H1 (cell line): Measurements from ENCODE around the gene APP. TPM values are rescaled to one million over a fixed set of nuclear protein-coding genes. Genes with fewer than 3 reads are reported as not detected.

Source experiments
- CBX5 ChIP-seq: fragments of 300-800, 300-1000 bp; sonication (generic); IDR thresholded peaks from 2 replicates; pipeline ENCODE4 v1.7.1; 2016; ENCODE audit warnings: antibody characterized with exemption, low read length, low read depth
- GABPA ChIP-seq: IDR thresholded peaks from 2 replicates; pipeline ENCODE4 v1.6.1; 2011; ENCODE audit warnings: mild to moderate bottlenecking, low read length, moderate library complexity, borderline replicate concordance; ENCODE audit not compliant: insufficient read depth
- HDAC6 ChIP-seq: IDR thresholded peaks from one replicate; pipeline ENCODE4 v1.7.1; 2012; ENCODE audit warnings: low read depth, mild to moderate bottlenecking, inconsistent platforms, low read length, moderate library complexity
- KDM4A ChIP-seq: IDR thresholded peaks from one replicate; pipeline ENCODE4 v1.7.1; 2012; ENCODE audit warnings: low read depth, mild to moderate bottlenecking, moderate library complexity, low read length, inconsistent platforms; ENCODE audit not compliant: severe bottlenecking
- RFX5 ChIP-seq: IDR thresholded peaks from 2 replicates; pipeline ENCODE4 v1.6.1; 2011; ENCODE audit warnings: low read depth, low read length, improper control_type of control experiment, borderline replicate concordance
- SP4 ChIP-seq: IDR thresholded peaks from 2 replicates; pipeline ENCODE4 v1.6.1; 2012; ENCODE audit warnings: low read length, inconsistent platforms
- SRF ChIP-seq: IDR thresholded peaks from 2 replicates; pipeline ENCODE4 v1.6.1; 2011; ENCODE audit warnings: mild to moderate bottlenecking, low read depth, low read length, moderate library complexity
- TEAD4 ChIP-seq: IDR thresholded peaks from 2 replicates; pipeline ENCODE4 v1.6.1; 2012; ENCODE audit warnings: low read depth, low read length, inconsistent platforms, mixed read lengths
- polyA plus RNA-seq, 7 experiments: library from polyadenylated mRNA; depleted of rRNA in 3 of 7; stranded (reverse) in 5 of 7; unstranded in 2 of 7; fragments of >200 nt in 5 of 7; fragments of 200-250 nt in 2 of 7; gene quantifications; 1 replicate in 5 of 7; 2 replicates in 1 of 7; 4 replicates in 1 of 7; pipeline versions ENCODE4 v1.2.1 to v1.2.3, GENCODE V29; 2011 to 2013; ENCODE audit warnings: missing spikeins in 2 of 7, mixed read lengths in 2 of 7
- total RNA-seq: library from RNA; stranded (reverse); fragmentation: NEBNext Ultra II Directional; extraction: Animal tissue kit (Norgen Biotek cat#: 25700); gene quantifications from 2 replicates; pipeline ENCODE4 v1.2.1, GENCODE V29; 2021
- TF ChIP-seq, protein P1 (sequence below): fragments of 300-600 bp; sonication (generic); IDR thresholded peaks from 2 replicates; pipeline ENCODE4 v1.7.1; 2012; ENCODE audit warnings: low read length, moderate library complexity, mild to moderate bottlenecking, inconsistent platforms; ENCODE audit not compliant: insufficient replicate concordance

The APP gene
- total and polyA plus RNA-seq, 2 of the 8 experiments (the other 6 are each of a cell fraction or from before 2014, with no cell fraction given), result 375 to 551 TPM

DNA sequence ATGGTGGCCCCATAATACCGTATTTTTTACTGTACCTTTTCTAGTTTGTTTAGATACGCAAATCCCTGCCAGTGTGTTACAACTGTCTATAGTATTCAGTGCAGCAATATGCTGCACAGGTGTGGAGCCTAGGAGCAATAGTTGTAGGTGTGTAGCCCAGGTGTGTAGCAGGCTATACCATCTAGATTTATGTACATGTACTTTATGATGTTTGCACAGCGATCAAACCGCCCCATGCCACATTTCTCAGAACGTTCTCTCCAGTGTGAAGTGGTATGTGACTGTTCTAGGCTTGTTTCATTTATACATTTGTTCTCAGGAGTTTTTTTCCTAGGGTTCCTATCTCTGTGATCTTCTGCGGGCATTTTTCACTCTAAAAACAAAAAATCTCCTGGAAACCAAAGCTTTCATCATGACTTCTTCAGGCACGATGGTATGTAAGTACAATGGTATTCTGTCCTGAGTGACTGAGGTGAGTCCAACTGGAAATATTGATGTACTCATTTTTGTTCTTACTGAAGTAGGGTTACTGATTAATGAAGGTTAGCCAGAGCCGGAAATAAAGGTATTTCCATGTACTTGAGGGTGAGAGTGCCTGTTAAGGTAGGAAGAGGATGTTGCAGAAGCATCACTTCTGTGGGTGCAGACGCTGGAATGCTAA, 282.8 kb downstream of the APP start (continued):
- TF ChIP-seq, protein P1, sequence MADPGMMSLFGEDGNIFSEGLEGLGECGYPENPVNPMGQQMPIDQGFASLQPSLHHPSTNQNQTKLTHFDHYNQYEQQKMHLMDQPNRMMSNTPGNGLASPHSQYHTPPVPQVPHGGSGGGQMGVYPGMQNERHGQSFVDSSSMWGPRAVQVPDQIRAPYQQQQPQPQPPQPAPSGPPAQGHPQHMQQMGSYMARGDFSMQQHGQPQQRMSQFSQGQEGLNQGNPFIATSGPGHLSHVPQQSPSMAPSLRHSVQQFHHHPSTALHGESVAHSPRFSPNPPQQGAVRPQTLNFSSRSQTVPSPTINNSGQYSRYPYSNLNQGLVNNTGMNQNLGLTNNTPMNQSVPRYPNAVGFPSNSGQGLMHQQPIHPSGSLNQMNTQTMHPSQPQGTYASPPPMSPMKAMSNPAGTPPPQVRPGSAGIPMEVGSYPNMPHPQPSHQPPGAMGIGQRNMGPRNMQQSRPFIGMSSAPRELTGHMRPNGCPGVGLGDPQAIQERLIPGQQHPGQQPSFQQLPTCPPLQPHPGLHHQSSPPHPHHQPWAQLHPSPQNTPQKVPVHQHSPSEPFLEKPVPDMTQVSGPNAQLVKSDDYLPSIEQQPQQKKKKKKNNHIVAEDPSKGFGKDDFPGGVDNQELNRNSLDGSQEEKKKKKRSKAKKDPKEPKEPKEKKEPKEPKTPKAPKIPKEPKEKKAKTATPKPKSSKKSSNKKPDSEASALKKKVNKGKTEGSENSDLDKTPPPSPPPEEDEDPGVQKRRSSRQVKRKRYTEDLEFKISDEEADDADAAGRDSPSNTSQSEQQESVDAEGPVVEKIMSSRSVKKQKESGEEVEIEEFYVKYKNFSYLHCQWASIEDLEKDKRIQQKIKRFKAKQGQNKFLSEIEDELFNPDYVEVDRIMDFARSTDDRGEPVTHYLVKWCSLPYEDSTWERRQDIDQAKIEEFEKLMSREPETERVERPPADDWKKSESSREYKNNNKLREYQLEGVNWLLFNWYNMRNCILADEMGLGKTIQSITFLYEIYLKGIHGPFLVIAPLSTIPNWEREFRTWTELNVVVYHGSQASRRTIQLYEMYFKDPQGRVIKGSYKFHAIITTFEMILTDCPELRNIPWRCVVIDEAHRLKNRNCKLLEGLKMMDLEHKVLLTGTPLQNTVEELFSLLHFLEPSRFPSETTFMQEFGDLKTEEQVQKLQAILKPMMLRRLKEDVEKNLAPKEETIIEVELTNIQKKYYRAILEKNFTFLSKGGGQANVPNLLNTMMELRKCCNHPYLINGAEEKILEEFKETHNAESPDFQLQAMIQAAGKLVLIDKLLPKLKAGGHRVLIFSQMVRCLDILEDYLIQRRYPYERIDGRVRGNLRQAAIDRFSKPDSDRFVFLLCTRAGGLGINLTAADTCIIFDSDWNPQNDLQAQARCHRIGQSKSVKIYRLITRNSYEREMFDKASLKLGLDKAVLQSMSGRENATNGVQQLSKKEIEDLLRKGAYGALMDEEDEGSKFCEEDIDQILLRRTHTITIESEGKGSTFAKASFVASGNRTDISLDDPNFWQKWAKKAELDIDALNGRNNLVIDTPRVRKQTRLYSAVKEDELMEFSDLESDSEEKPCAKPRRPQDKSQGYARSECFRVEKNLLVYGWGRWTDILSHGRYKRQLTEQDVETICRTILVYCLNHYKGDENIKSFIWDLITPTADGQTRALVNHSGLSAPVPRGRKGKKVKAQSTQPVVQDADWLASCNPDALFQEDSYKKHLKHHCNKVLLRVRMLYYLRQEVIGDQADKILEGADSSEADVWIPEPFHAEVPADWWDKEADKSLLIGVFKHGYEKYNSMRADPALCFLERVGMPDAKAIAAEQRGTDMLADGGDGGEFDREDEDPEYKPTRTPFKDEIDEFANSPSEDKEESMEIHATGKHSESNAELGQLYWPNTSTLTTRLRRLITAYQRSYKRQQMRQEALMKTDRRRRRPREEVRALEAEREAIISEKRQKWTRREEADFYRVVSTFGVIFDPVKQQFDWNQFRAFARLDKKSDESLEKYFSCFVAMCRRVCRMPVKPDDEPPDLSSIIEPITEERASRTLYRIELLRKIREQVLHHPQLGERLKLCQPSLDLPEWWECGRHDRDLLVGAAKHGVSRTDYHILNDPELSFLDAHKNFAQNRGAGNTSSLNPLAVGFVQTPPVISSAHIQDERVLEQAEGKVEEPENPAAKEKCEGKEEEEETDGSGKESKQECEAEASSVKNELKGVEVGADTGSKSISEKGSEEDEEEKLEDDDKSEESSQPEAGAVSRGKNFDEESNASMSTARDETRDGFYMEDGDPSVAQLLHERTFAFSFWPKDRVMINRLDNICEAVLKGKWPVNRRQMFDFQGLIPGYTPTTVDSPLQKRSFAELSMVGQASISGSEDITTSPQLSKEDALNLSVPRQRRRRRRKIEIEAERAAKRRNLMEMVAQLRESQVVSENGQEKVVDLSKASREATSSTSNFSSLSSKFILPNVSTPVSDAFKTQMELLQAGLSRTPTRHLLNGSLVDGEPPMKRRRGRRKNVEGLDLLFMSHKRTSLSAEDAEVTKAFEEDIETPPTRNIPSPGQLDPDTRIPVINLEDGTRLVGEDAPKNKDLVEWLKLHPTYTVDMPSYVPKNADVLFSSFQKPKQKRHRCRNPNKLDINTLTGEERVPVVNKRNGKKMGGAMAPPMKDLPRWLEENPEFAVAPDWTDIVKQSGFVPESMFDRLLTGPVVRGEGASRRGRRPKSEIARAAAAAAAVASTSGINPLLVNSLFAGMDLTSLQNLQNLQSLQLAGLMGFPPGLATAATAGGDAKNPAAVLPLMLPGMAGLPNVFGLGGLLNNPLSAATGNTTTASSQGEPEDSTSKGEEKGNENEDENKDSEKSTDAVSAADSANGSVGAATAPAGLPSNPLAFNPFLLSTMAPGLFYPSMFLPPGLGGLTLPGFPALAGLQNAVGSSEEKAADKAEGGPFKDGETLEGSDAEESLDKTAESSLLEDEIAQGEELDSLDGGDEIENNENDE, result no peak
- TF ChIP-seq KDM4A (no peak), SRF (no peak), RFX5 (no peak), SP4 (no peak), TEAD4 (no peak), GABPA (no peak), CBX5 (no peak), HDAC6 (no peak)
